Natural killer cell (primary cell): Measurements from ENCODE around the gene F2RL2. TPM values are rescaled to one million over a fixed set of nuclear protein-coding genes. Genes with fewer than 3 reads are reported as not detected.
A peak's percentile ranks its signal among the peaks of the same experiment; 100 is the strongest.

Experiments used
- ATAC-seq, 3 donors: fragments of 150-1000 bp in 2 of 3; fragments of 200-7000 bp in 1 of 3; cut with Tn5 transposase; 1 replicate in 1 of 3; 2 replicates in 2 of 3; pipeline ENCODE4 v1.10.0; 2021; ENCODE audit warnings: mild to moderate bottlenecking in 2 of 3, moderate library complexity in 2 of 3
- DNase-seq, 2 donors: peaks; one replicate each; pipeline versions ENCODE4 v3.0.0 to v3.0.0-alpha.2; 2013 to 2021; ENCODE audit warnings: mixed read lengths in 1 of 2
- H3K27ac ChIP-seq: one replicate; pipeline ENCODE4 v1.5.1; 2013; ENCODE audit warnings: mild to moderate bottlenecking, low read length
- H3K27me3 ChIP-seq: one replicate; pipeline ENCODE4 v1.6.1; 2013; ENCODE audit warnings: low read length; ENCODE audit not compliant: control insufficient read depth, insufficient read depth
- H3K36me3 ChIP-seq: one replicate; pipeline ENCODE4 v1.6.1; 2013; ENCODE audit warnings: low read length; ENCODE audit not compliant: control insufficient read depth, insufficient read depth
- H3K4me1 ChIP-seq: one replicate; pipeline ENCODE4 v1.6.1; 2013; ENCODE audit warnings: low read length; ENCODE audit not compliant: control insufficient read depth, insufficient read depth
- H3K4me3 ChIP-seq: one replicate; pipeline ENCODE4 v1.5.1; 2013; ENCODE audit warnings: low read length
- H3K9me3 ChIP-seq: one replicate; pipeline ENCODE4 v1.6.1; 2013; ENCODE audit warnings: low read length; ENCODE audit not compliant: control insufficient read depth, insufficient read depth
- H3K27ac Mint-ChIP-seq, 2 donors: one replicate each; pipeline ENCODE4 v1.8.0; 2022; ENCODE audit warnings: mild to moderate bottlenecking in 2 of 2, mixed read lengths in 2 of 2, moderate library complexity in 1 of 2
- H3K27me3 Mint-ChIP-seq, 2 donors: one replicate each; pipeline ENCODE4 v1.8.0; 2022; ENCODE audit warnings: low read depth in 2 of 2, mixed read lengths in 2 of 2
- H3K36me3 Mint-ChIP-seq: one replicate; pipeline ENCODE4 v1.8.0; 2022; ENCODE audit warnings: mixed read lengths
- H3K4me1 Mint-ChIP-seq, 2 donors: one replicate each; pipeline ENCODE4 v1.8.0; 2022; ENCODE audit warnings: mixed read lengths in 2 of 2
- H3K4me3 Mint-ChIP-seq: one replicate; pipeline ENCODE4 v1.8.0; 2022; ENCODE audit warnings: mild to moderate bottlenecking, moderate library complexity, mixed read lengths
- H3K9me3 Mint-ChIP-seq, 2 donors: one replicate each; pipeline ENCODE4 v1.8.0; 2022; ENCODE audit warnings: mixed read lengths in 2 of 2
- WGBS: methylation state at CpG from one replicate; pipeline ENCODE4 v1.1.7; 2013; ENCODE audit warnings: missing lambda C conversion rate; ENCODE audit not compliant: insufficient coverage; 5-methylcytosine and 5-hydroxymethylcytosine counted together
- intact Hi-C: fragments of 100-400 bp; cut with micrococcal nuclease; formaldehyde crosslinking; loops from one replicate; pipeline ENCODE4 v1.14.2; 2022
- total RNA-seq, 4 donors: library from RNA; stranded (reverse); fragments of 120-200 nt in 1 of 4; gene quantifications; one replicate each; pipeline versions ENCODE4 v1.2.3 to v1.2.4, GENCODE V29; 2013 to 2022
- TF ChIP-seq, protein P1 (sequence below): fragments of 200-600 bp; IDR thresholded peaks from one replicate; pipeline ENCODE4 v1.8.0; 2022; ENCODE audit warnings: antibody characterized with exemption

F2RL2 gene
- total RNA-seq, 3 donors from 2014 or later (not counting 1 experiment from before 2014, with no cell fraction given), result not detected

DNA sequence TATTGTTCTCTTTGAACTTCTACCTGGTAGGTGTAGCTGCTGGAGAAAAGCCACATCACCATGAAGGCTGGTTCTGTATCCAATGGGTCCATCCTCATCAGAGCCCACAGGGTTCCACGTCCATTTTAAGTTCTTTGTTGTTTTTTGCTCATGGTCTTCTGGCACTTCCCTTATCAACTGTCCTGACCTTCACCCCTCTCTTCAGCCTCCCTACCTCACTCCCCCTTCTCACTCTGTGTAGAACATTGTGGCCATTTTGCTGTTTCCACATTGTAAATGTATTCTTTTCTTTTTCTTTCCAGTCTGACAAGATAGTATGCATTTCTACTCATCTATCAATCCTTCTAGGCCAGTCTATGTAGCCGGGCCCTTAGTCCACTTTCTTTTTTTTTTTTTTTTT lies 44.3 kb upstream of the F2RL2 start:
- Histone ChIP-seq H3K9me3 (no peaks in the 10 kb centered on the region), H3K4me1 (no peaks in the 10 kb centered on the region), H3K36me3 (peaks cover 78% of the 10 kb centered on the region), H3K27me3 (no peaks in the 10 kb centered on the region), H3K4me3 (no peak overlapping the region), H3K27ac (no peak overlapping the region)
- H3K36me3 Mint-ChIP-seq, result peaks cover 16% of the 10 kb centered on the region
- peak overlapping the region; percentile 12 to 17 for H3K27ac Mint-ChIP-seq
- H3K4me1 Mint-ChIP-seq, result peaks cover 0 to 10% of the 10 kb centered on the region in 2 donors
- 67% methylated on average over 1 of the region's 2 CpGs for WGBS
- H3K4me3 Mint-ChIP-seq, result no peak overlapping the region
- ATAC-seq (no peak), DNase-seq (no peak)
- no peaks in the 10 kb centered on the region for H3K27me3 Mint-ChIP-seq
- intact Hi-C loops, result no loop called here
- H3K9me3 Mint-ChIP-seq, result no peaks in the 10 kb centered on the region
- TF ChIP-seq, protein P1, sequence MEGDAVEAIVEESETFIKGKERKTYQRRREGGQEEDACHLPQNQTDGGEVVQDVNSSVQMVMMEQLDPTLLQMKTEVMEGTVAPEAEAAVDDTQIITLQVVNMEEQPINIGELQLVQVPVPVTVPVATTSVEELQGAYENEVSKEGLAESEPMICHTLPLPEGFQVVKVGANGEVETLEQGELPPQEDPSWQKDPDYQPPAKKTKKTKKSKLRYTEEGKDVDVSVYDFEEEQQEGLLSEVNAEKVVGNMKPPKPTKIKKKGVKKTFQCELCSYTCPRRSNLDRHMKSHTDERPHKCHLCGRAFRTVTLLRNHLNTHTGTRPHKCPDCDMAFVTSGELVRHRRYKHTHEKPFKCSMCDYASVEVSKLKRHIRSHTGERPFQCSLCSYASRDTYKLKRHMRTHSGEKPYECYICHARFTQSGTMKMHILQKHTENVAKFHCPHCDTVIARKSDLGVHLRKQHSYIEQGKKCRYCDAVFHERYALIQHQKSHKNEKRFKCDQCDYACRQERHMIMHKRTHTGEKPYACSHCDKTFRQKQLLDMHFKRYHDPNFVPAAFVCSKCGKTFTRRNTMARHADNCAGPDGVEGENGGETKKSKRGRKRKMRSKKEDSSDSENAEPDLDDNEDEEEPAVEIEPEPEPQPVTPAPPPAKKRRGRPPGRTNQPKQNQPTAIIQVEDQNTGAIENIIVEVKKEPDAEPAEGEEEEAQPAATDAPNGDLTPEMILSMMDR, result no peak

DNA sequence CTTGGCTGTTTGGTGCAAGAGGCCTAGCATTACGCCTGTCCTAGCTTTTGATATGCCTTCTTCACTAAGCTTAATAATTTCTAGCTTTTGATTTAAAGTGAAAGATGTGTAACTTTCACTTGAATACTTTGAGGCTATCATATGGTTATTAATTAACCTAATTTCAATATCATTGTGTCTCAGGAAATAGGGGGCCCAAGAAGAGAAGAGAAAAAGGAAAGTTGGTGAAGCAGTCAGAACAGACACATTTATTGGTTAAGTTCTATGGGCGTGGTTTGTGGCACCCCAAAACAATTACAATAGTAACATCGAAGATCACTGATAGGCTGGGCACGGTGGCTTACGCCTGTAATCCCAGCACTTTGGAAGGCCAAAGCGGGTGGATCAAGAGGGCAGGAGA lies 40.9 kb upstream of the F2RL2 start:
- Mint-ChIP-seq H3K4me1 (peaks cover 5 to 18% of the 10 kb centered on the region in 2 donors), H3K27me3 (no peaks in the 10 kb centered on the region)
- intact Hi-C loops, result no loop called here

DNA sequence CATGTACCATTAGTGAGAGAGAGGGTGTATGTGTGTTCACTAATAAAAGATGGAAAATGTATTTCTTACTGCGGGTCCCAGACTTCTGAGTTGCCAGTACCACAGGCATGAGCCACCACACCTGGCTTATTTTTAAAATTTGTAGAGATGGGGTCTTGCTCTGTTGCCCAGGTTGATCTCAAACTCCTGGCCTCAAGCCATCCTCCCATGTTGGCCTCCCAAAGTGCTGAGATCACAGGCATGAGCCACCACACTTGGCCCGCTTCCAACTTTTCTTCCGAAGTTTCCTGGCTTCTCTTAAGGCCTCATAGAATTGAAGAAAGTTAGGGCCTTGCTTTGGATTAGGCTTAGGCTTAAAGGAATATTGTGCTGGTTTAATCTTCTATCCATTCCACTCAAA lies 40.4 kb upstream of the F2RL2 start:
- Histone ChIP-seq H3K36me3 (peaks cover 82% of the 10 kb centered on the region), H3K27ac (no peak overlapping the region), H3K9me3 (no peaks in the 10 kb centered on the region), H3K27me3 (no peaks in the 10 kb centered on the region), H3K4me3 (no peak overlapping the region), H3K4me1 (no peaks in the 10 kb centered on the region)
- Mint-ChIP-seq H3K27me3 (no peaks in the 10 kb centered on the region), H3K4me1 (peaks cover 5 to 18% of the 10 kb centered on the region in 2 donors), H3K36me3 (peaks cover 18% of the 10 kb centered on the region), H3K4me3 (no peak overlapping the region), H3K27ac (peak overlapping the region; percentile 51 to 68), H3K9me3 (no peaks in the 10 kb centered on the region)
- intact Hi-C loops, result no loop called here
- 97% methylated on average over 2 of the region's 3 CpGs for WGBS
- no peak for ATAC-seq
- DNase-seq, result no peak
- TF ChIP-seq, protein P1, result no peak

More for the DNA sequence above, 40.9 kb upstream of the F2RL2 start:
- no peak overlapping the region for H3K27ac ChIP-seq
- peak overlapping the region; percentile 28 to 51 for H3K27ac Mint-ChIP-seq
- 96% methylated on average over 5 of the region's 6 CpGs for WGBS
- peaks cover 82% of the 10 kb centered on the region for H3K36me3 ChIP-seq
- no peaks in the 10 kb centered on the region for H3K9me3 Mint-ChIP-seq
- TF ChIP-seq, protein P1, result no peak
- H3K27me3 ChIP-seq, result no peaks in the 10 kb centered on the region
- H3K4me3 Mint-ChIP-seq, result no peak overlapping the region
- no peaks in the 10 kb centered on the region for H3K9me3 ChIP-seq
- ATAC-seq (no peak), DNase-seq (no peak)
- no peaks in the 10 kb centered on the region for H3K4me1 ChIP-seq
- peaks cover 18% of the 10 kb centered on the region for H3K36me3 Mint-ChIP-seq
- no peak overlapping the region for H3K4me3 ChIP-seq

DNA sequence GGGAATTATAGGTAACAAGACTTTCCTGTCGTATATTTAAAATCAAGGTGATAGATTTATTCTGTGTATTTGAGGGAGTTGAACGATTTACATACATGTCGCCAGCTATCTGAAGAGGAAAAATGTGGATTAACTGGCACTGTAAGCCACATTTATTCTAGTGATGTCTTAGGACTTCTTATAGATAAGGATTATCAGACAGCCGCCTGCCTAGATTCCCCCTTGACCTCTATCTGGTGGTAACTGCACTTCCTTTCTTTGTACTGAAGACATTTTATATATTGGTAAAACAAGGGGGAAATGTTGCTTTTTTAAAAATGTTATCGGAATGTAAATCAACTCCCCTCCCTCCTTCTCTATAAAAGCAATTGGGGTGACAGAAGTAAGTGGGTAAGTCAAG lies 39.3 kb upstream of the F2RL2 start:
- no peaks in the 10 kb centered on the region for H3K27me3 ChIP-seq
- no peaks in the 10 kb centered on the region for H3K9me3 ChIP-seq
- H3K4me1 ChIP-seq, result no peaks in the 10 kb centered on the region
- intact Hi-C loops, result no loop called here
- Mint-ChIP-seq H3K27ac (peak overlapping the region; percentile 51 to 68), H3K27me3 (no peaks in the 10 kb centered on the region), H3K9me3 (no peaks in the 10 kb centered on the region), H3K4me1 (peaks cover 5 to 18% of the 10 kb centered on the region in 2 donors), H3K36me3 (peaks cover 18% of the 10 kb centered on the region), H3K4me3 (no peak overlapping the region)
- H3K4me3 ChIP-seq, result no peak overlapping the region
- TF ChIP-seq, protein P1, result no peak
- WGBS, result 92% methylated on average over 3 of the region's 5 CpGs
- DNase-seq, result no peak
- ATAC-seq, result no peak
- H3K36me3 ChIP-seq, result peaks cover 83% of the 10 kb centered on the region
- H3K27ac ChIP-seq, result no peak overlapping the region
